A673 (cell line): ENCODE results near the gene BSG. TPM values are rescaled to one million over a fixed set of nuclear protein-coding genes. Genes with fewer than 3 reads are reported as not detected.

Experiments used
- BruUV-seq: library from RNA; stranded (reverse); fragments of 400-500 nt; replicated peaks from 2 replicates; lab custom pipeline; 2021; lab: Mats Ljungman, UMichigan
- CTCF ChIA-PET: fragments of 300-600 bp; sonication (Branson Sonifier 250); formaldehyde crosslinking; loops from one replicate; lab custom pipeline; 2022; ENCODE audit warnings: antibody characterized with exemption; lab: Charles Lee
- POLR2A ChIA-PET: fragments of 300-600 bp; sonication (Branson Sonifier 250); formaldehyde crosslinking; loops from one replicate; lab custom pipeline; 2022; ENCODE audit warnings: antibody characterized with exemption; ENCODE audit not compliant: low non-redundant PET; lab: Charles Lee
- DNase-seq: peaks from one replicate; pipeline ENCODE4 v3.0.0-alpha.2; 2015; ENCODE audit warnings: low spot score
- H3K27ac ChIP-seq: fragments of 200-600 bp; sonication (generic); 2 replicates; pipeline ENCODE4 v1.5.1; 2016; ENCODE audit warnings: mixed run types, low read depth, mild to moderate bottlenecking, mixed read lengths, antibody characterized with exemption, low read length; ENCODE audit not compliant: poor library complexity, severe bottlenecking
- H3K27me3 ChIP-seq: fragments of 200-600 bp; sonication (generic); replicated peaks from 2 replicates; pipeline ENCODE4 v1.6.1; 2017; ENCODE audit warnings: mixed run types, low read depth, mild to moderate bottlenecking, mixed read lengths, antibody characterized with exemption, low read length; ENCODE audit not compliant: insufficient read depth, poor library complexity
- H3K36me3 ChIP-seq: fragments of 200-600 bp; sonication (generic); 2 replicates; pipeline ENCODE4 v1.6.1; 2016; ENCODE audit warnings: mixed run types, mild to moderate bottlenecking, mixed read lengths, antibody characterized with exemption, low read length; ENCODE audit not compliant: insufficient read depth, poor library complexity, severe bottlenecking
- H3K4me1 ChIP-seq: fragments of 200-600 bp; sonication (generic); 2 replicates; pipeline ENCODE4 v1.6.1; 2017; ENCODE audit warnings: mixed run types, mild to moderate bottlenecking, mixed read lengths, antibody characterized with exemption, low read length; ENCODE audit not compliant: insufficient read depth, poor library complexity, severe bottlenecking
- H3K4me3 ChIP-seq: fragments of 200-600 bp; sonication (generic); 2 replicates; pipeline ENCODE4 v1.5.1; 2016; ENCODE audit warnings: low read depth, mixed run types, mild to moderate bottlenecking, mixed read lengths, low read length; ENCODE audit not compliant: poor library complexity, severe bottlenecking
- H3K9me3 ChIP-seq: fragments of 200-600 bp; sonication (generic); 2 replicates; pipeline ENCODE4 v1.6.1; 2016; ENCODE audit warnings: mixed run types, low read depth, mild to moderate bottlenecking, mixed read lengths, antibody characterized with exemption, low read length; ENCODE audit not compliant: poor library complexity, severe bottlenecking
- CTCF ChIP-seq: fragments of 300-800, 200-600 bp; sonication (generic); conservative IDR thresholded peaks from 2 replicates; pipeline ENCODE4 v1.5.1; 2017; ENCODE audit warnings: low read depth, mild to moderate bottlenecking, antibody characterized with exemption, low read length, moderate library complexity, mixed read lengths
- EZH2 ChIP-seq: fragments of 200-600 bp; sonication (generic); IDR thresholded peaks from 2 replicates; pipeline ENCODE4 v1.6.1; 2017; ENCODE audit warnings: borderline replicate concordance, low read depth, mild to moderate bottlenecking, mixed read lengths, antibody characterized with exemption, low read length; ENCODE audit not compliant: poor library complexity, severe bottlenecking
- intact Hi-C: fragments of 100-400 bp; cut with micrococcal nuclease; formaldehyde crosslinking; loops from one replicate; pipeline ENCODE4 v1.10.0; 2022; ENCODE audit not compliant: unreplicated experiment
- total RNA-seq: library from RNA; stranded (reverse); gene quantifications from 2 replicates; pipeline ENCODE4 v1.2.3, GENCODE V29; 2021

Gene BSG
- total RNA-seq, 1 experiment from 2014 or later: 865 TPM

DNA sequence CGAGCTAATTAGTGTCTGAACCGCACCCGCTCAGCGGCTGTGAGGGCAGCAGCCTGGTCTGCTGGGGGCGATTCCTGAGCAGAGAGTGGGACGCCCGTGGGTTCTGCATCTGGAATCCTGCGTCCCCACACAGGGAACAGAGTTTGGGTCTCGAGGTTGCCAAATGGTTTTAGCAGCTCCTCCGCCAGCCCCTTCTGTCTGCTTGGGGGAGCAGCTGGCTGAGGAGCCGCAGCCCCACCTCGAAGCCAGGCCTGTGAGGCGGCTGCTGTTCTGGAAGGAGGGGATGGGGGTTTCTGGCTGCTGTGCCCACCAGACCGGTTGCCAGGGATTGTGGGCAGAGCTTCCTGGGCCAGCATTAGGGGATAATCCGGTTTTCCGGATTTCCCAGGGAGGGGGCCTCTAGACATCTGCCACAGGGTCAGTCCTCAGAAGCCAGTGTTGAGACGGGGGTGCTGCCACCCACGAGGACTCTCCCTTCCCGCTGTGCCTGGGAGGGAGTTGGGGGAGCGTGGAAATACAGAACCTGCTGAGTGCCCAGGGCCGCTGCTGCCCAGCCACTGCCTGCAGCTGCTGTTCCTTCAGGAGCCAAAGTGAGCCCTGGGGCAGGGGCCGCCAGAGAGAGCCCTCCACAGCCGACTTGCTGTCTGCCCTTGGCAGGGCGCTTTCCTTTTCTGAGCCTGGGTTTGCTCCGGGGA is 38.9 kb upstream of the BSG start:
- intact Hi-C loops: loop anchor here (5.0 kb wide), 1 partner anchor 39 kb away; the partner anchor contains the start of gene BSG
- TSS peak; percentile 29 for BruUV-seq
- no peaks in the 10 kb centered on the region for H3K27me3 ChIP-seq
- DNase-seq: no peak
- no peaks in the 10 kb centered on the region for H3K9me3 ChIP-seq
- peaks cover 13% of the 10 kb centered on the region for H3K4me1 ChIP-seq
- ChIA-PET POLR2A (no interaction called here), CTCF (no interaction called here)
- H3K36me3 ChIP-seq: peaks cover 28% of the 10 kb centered on the region
- TF ChIP-seq EZH2: no peak
- TF ChIP-seq CTCF: no peak
- H3K4me3 ChIP-seq: peak overlapping the region; percentile 100
- peak overlapping the region; percentile 93 for H3K27ac ChIP-seq

DNA sequence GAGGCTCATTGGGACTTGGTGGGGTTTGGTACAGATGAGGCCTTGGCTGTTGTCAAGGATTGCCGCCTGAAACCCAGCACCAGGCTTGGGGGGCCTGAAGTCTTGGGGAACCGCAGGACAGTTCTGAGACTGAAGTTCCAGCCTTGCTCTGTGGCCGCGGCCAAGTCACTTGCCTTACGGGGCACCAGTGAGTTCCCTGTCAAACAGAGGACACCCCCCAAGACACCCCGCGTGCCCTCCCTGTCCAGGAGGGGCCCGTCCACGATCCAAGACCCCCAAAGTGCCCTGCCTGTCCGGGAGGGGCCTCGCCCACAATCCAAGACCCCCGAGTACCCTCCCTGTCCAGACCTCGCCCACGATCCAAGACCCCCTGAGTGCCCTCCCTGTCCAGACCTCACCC is 38.3 kb upstream of the BSG start:
- POLR2A ChIA-PET: no interaction called here
- no peak for DNase-seq
- no TSS peak for BruUV-seq
- Histone ChIP-seq H3K9me3 (no peaks in the 10 kb centered on the region), H3K36me3 (peaks cover 33% of the 10 kb centered on the region), H3K4me1 (peaks cover 13% of the 10 kb centered on the region), H3K27ac (peak overlapping the region; percentile 93), H3K27me3 (no peaks in the 10 kb centered on the region), H3K4me3 (peak overlapping the region; percentile 100)
- intact Hi-C loops: loop anchor here (5.0 kb wide), 1 partner anchor 38 kb away; the partner anchor contains the start of gene BSG
- CTCF ChIA-PET: no interaction called here
- TF ChIP-seq EZH2: no peak
- no peak for TF ChIP-seq CTCF

GRCh38 chr19:535017-535835 is 37.2 kb upstream of the BSG start:
- H3K27ac ChIP-seq: no peak overlapping the region
- no peak for TF ChIP-seq CTCF
- BruUV-seq: no TSS peak
- peaks cover 13% of the 10 kb centered on the region for H3K4me1 ChIP-seq
- H3K27me3 ChIP-seq: no peaks in the 10 kb centered on the region
- intact Hi-C loops: no loop called here
- no peak for DNase-seq
- CTCF ChIA-PET: no interaction called here
- POLR2A ChIA-PET: no interaction called here
- H3K36me3 ChIP-seq: peaks cover 33% of the 10 kb centered on the region
- no peak overlapping the region for H3K4me3 ChIP-seq
- H3K9me3 ChIP-seq: no peaks in the 10 kb centered on the region
